Upper lobe of left lung (tissue), 6 donors: Measurements from ENCODE around the gene C1orf159. TPM values are rescaled to one million over a fixed set of nuclear protein-coding genes. Genes with fewer than 3 reads are reported as not detected.
"Not testable (repeated sequence)": the region's sequence is repeated elsewhere in the genome, so short reads cannot be mapped to it uniquely, and the experiment has no call there.

Experiments
- ATAC-seq, 2 donors: fragments of 200-7000 bp; cut with Tn5 transposase; one replicate each; pipeline ENCODE4 v1.9.1; 2022; ENCODE audit warnings: mild to moderate bottlenecking in 2 of 2, moderate library complexity in 2 of 2; ENCODE audit not compliant: low FRiP score in 2 of 2
- DNase-seq, 2 donors: peaks; one replicate each; pipeline ENCODE4 v3.0.0-alpha.2; 2019 to 2020
- H3K27ac ChIP-seq, 4 donors: fragments of 200-600 bp; sonication (generic); one replicate each; pipeline ENCODE4 v1.5.1; 2016 to 2019
- H3K27me3 ChIP-seq, 4 donors: fragments of 200-600 bp; sonication (generic); one replicate each; pipeline ENCODE4 v1.5.1; 2017 to 2019
- H3K36me3 ChIP-seq, 4 donors: fragments of 200-600 bp; sonication (generic); one replicate each; pipeline ENCODE4 v1.5.1; 2016 to 2019
- H3K4me1 ChIP-seq, 4 donors: fragments of 200-600 bp; sonication (generic); one replicate each; pipeline ENCODE4 v1.5.1; 2018 to 2019
- H3K4me3 ChIP-seq, 4 donors: fragments of 200-600 bp; sonication (generic); one replicate each; pipeline ENCODE4 v1.5.1; 2017 to 2019; ENCODE audit warnings: mild to moderate bottlenecking in 2 of 4, moderate library complexity in 1 of 4
- H3K9me3 ChIP-seq, 4 donors: fragments of 200-600 bp; sonication (generic); one replicate each; pipeline ENCODE4 v1.5.1; 2018 to 2019
- EP300 ChIP-seq, 4 donors: sonication (generic); formaldehyde crosslinking; IDR thresholded peaks; one replicate each; pipeline ENCODE4 v1.5.1; 2017; ENCODE audit warnings: antibody characterized with exemption in 4 of 4, control low read depth in 2 of 4
- POLR2A ChIP-seq, 4 donors: fragments of 450-650 bp; IDR thresholded peaks; one replicate each; pipeline ENCODE4 v1.5.1; 2016 to 2017; ENCODE audit warnings: antibody characterized with exemption in 4 of 4, mild to moderate bottlenecking in 2 of 4
- POLR2AphosphoS5 ChIP-seq, 2 donors: sonication (generic); formaldehyde crosslinking; IDR thresholded peaks; one replicate each; pipeline ENCODE4 v1.5.1; 2017; ENCODE audit warnings: antibody characterized with exemption in 2 of 2
- WGBS, 2 donors: methylation state at CpG; one replicate each; pipeline ENCODE4 v1.1.5; 2017 to 2018; 5-methylcytosine and 5-hydroxymethylcytosine counted together
- total RNA-seq, 6 donors: library from RNA; depleted of rRNA in 4 of 6; stranded (reverse); fragments of >200 nt in 4 of 6; gene quantifications; one replicate each; pipeline versions ENCODE4 v1.1.0 to v1.2.1, GENCODE V29; 2016 to 2021
- TF ChIP-seq, protein P1 (sequence below), 6 experiments: fragments of 450-650 bp in 4 of 6; fragments of 200-600 bp in 2 of 6; sonication (generic) in 2 of 6; IDR thresholded peaks; one replicate each; pipeline ENCODE4 v1.5.1; 2016 to 2019; ENCODE audit warnings: antibody characterized with exemption in 6 of 6
- donor health status: DM: no; HTN: no; CAD: no; lungs with moderate emphysema.
- donor health status: DM: no; HTN: yes; CAD: no; lungs with severe emphysema.

C1orf159 gene
- total RNA-seq, 6 donors from 2014 or later: 5.7 to 34.6 (median 15.2) TPM

DNA sequence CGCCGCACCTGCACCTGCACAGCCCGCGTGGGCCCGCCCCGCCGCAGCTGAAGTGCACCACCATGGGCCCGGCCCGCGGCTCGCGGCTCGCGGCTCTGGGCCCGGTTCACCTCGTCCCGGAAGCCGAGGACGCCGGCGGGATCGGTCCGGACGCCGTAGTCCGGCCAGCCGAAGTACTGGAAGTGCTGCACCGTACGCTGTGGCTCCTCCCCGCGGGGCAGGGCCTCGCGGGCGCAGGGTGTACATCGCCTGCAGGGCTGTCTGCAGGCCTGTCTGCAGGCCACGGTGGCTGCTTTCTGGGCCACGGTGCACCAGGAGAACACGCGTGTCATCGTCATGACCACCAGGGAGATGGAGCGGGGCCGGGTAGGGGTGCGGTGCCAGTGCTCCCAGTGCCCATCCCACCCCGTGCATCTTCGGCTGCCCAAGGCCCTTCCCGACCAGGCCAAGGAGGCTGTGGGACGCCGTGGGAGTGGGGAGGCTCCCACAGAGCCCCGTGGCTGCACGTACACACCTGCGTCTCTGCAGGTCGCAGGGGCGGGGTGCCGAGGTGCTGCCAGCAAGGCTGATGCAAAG is 48.5 kb downstream of the C1orf159 start:
- H3K9me3 ChIP-seq: no peaks in the 10 kb centered on the region
- ATAC-seq (no peak), DNase-seq (peak in 1 of 2 donors; percentile 85)
- H3K4me1 ChIP-seq: peaks cover 18 to 40% (median 28%) of the 10 kb centered on the region in 4 donors
- no peak overlapping the region for H3K27ac ChIP-seq
- WGBS, 2 donors: 90 to 92% methylated on average over 29 to 52 of the region's 54 CpGs
- H3K36me3 ChIP-seq: no peaks in the 10 kb centered on the region
- peak overlapping the region in 2 of 4 donors; percentile 49 to 59 for H3K4me3 ChIP-seq
- TF ChIP-seq, protein P1, sequence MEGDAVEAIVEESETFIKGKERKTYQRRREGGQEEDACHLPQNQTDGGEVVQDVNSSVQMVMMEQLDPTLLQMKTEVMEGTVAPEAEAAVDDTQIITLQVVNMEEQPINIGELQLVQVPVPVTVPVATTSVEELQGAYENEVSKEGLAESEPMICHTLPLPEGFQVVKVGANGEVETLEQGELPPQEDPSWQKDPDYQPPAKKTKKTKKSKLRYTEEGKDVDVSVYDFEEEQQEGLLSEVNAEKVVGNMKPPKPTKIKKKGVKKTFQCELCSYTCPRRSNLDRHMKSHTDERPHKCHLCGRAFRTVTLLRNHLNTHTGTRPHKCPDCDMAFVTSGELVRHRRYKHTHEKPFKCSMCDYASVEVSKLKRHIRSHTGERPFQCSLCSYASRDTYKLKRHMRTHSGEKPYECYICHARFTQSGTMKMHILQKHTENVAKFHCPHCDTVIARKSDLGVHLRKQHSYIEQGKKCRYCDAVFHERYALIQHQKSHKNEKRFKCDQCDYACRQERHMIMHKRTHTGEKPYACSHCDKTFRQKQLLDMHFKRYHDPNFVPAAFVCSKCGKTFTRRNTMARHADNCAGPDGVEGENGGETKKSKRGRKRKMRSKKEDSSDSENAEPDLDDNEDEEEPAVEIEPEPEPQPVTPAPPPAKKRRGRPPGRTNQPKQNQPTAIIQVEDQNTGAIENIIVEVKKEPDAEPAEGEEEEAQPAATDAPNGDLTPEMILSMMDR (IDR thresholded peaks at IDR 0.05): no peak
- TF ChIP-seq POLR2A (IDR thresholded peaks at IDR 0.05): no peak
- no peak for TF ChIP-seq EP300 (IDR thresholded peaks at IDR 0.05)
- no peak for TF ChIP-seq POLR2AphosphoS5 (IDR thresholded peaks at IDR 0.05)
- peaks cover 0 to 41% (median 11%) of the 10 kb centered on the region in 4 donors for H3K27me3 ChIP-seq

DNA sequence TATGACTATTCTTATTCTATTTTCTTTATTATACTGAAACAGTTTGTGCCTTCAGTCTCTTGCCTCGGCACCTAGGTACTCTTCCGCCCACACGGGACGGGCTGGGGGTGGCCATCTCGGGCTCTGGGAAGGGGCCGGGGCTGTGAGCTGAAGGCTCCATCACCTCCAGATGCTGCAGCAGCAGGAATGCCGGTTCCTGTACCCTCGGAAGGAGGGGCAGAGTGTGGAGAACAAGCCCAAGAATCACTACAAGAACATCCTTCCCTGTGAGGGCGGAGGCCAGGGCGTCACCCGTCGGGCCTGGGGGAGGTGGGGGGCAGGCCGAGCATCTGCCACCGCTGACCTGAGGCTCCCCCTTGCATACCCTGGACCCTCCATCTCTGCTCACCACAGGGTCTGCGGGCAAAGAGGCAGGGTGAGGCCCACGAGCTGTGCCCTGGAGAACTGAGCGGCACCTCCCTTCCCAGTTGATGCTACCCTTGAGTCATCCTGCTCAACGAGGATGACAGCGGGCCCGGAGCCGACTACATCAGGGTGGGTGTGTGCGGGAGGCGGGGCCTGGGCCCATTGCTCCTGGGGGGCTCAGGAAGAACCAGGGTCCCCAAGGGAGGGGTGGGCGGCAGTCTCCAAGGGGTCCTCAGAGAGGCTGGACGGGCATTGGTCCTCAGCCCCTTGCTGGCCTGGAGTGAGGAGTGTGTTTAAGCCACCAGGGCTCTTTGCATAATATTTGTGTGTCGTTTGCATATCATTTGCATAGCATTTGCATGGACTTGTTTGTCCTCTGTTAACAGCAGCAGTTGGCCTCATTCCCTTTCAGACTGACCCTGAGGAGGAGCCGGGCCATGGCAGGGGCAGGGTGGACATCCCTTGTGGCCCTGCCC is 49.2 kb downstream of the C1orf159 start:
- 68 to 73% methylated on average over 22 to 27 of the region's 27 CpGs for WGBS, 2 donors
- Histone ChIP-seq H3K9me3 (no peaks in the 10 kb centered on the region), H3K4me3 (no peak overlapping the region), H3K27ac (no peak overlapping the region), H3K27me3 (peaks cover 0 to 45% (median 14%) of the 10 kb centered on the region in 4 donors), H3K36me3 (no peaks in the 10 kb centered on the region), H3K4me1 (peaks cover 22 to 44% (median 29%) of the 10 kb centered on the region in 4 donors)
- DNase-seq (peak in 1 of 2 donors; percentile 79), ATAC-seq (no peak)
- TF ChIP-seq, protein P1 (IDR thresholded peaks at IDR 0.05): no peak
- no peak for TF ChIP-seq POLR2A (IDR thresholded peaks at IDR 0.05)
- TF ChIP-seq EP300 (IDR thresholded peaks at IDR 0.05): no peak
- TF ChIP-seq POLR2AphosphoS5 (IDR thresholded peaks at IDR 0.05): no peak

DNA sequence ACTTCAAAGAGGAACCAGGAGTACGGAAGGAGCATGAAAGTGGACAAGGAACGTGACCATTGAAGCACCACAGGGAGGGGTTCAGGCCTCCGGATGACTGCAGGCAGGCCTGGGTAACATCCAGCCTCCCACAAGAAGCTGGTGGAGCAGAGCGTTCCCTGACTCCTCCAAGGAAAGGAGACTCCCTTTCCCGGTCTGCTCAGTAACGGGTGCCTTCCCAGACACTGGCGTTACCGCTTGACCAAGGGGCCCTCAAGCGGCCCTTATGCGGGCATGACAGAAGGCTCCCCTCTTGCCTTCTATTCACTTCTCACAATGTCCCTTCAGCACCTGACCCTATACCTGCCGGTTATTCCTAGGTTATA is 50.0 kb downstream of the C1orf159 start:
- H3K36me3 ChIP-seq, H3K27ac ChIP-seq, H3K4me3 ChIP-seq, DNase-seq, H3K9me3 ChIP-seq, ATAC-seq: not testable (repeated sequence)
- H3K4me1 ChIP-seq: peaks cover 22 to 44% (median 29%) of the 10 kb centered on the region in 4 donors
- H3K27me3 ChIP-seq: peaks cover 0 to 52% (median 18%) of the 10 kb centered on the region in 4 donors
- WGBS, 2 donors: 54 to 70% methylated on average over 11 of the region's 11 CpGs

DNA sequence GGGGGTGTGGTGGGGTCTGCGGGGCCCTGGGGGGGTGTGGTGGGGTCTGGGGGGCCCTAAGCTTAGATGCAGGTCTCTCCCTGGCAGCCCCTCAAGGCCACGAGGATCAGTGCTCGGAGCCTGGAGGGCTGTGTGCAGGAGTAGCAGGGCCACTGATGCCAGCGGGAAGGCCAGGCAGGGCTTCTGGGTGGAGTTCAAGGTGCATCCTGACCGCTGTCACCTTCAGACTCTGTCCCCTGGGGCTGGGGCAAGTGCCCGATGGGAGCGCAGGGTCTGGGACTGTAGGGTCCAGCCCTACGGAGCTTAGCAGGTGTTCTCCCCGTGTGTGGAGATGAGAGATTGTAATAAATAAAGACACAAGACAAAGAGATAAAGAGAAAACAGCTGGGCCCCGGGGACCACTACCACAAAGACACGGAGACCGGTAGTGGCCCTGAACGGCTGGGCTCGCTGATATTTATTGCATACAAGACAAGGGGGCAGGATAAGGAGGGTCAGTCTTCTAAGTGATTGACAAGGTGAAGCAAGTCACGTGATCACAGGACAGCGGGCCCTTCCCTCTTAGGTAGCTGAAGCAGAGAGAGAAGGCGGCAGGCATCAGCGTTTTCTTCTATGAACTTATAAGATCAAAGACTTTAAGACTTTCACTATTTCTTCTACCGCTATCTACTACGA is 50.5 kb downstream of the C1orf159 start:
- no peaks in the 10 kb centered on the region for H3K9me3 ChIP-seq
- ATAC-seq (no peak), DNase-seq (peak in 1 of 2 donors; percentile 31)
- 60 to 67% methylated on average over 17 to 20 of the region's 20 CpGs for WGBS, 2 donors
- H3K4me3 ChIP-seq: no peak overlapping the region
- H3K27me3 ChIP-seq: peaks cover 0 to 58% (median 21%) of the 10 kb centered on the region in 4 donors
- no peaks in the 10 kb centered on the region for H3K36me3 ChIP-seq
- peaks cover 22 to 44% (median 29%) of the 10 kb centered on the region in 4 donors for H3K4me1 ChIP-seq
- H3K27ac ChIP-seq: no peak overlapping the region
- TF ChIP-seq, protein P1 (IDR thresholded peaks at IDR 0.05): no peak
- TF ChIP-seq POLR2A (IDR thresholded peaks at IDR 0.05): no peak
- no peak for TF ChIP-seq POLR2AphosphoS5 (IDR thresholded peaks at IDR 0.05)
